Panc1 (cell line): Measurements from ENCODE around the gene ATP5PB. TPM values are rescaled to one million over a fixed set of nuclear protein-coding genes. Genes with fewer than 3 reads are reported as not detected.

ENCODE experiments used
- ATAC-seq: fragments of 200-7000 bp; cut with Tn5 transposase; 2 replicates; pipeline ENCODE4 v1.9.1; 2020; ENCODE audit warnings: mild to moderate bottlenecking, moderate library complexity
- BruUV-seq: library from RNA; stranded (reverse); fragments of 400-500 nt; replicated peaks from 2 replicates; lab custom pipeline; 2021; lab: Mats Ljungman, UMichigan
- CTCF ChIA-PET: fragments of 300-600 bp; sonication (Branson Sonifier 250); formaldehyde crosslinking; loops from one replicate; lab custom pipeline; 2022; ENCODE audit warnings: antibody characterized with exemption; lab: Charles Lee
- POLR2A ChIA-PET: fragments of 300-600 bp; sonication (Branson Sonifier 250); formaldehyde crosslinking; loops from one replicate; lab custom pipeline; 2022; ENCODE audit warnings: antibody characterized with exemption; lab: Charles Lee
- DNase-seq: peaks from one replicate; pipeline ENCODE4 v3.0.0-alpha.2; 2010; ENCODE audit warnings: low read depth, low spot score
- H3K27ac ChIP-seq: 2 replicates; pipeline ENCODE4 v1.5.1; 2011; ENCODE audit warnings: mild to moderate bottlenecking, low read length, inconsistent platforms
- H3K27me3 ChIP-seq: fragments of 200-500 bp; sonication (Bioruptor generic); 2 replicates; pipeline ENCODE4 v1.6.0; 2014; ENCODE audit warnings: low read length, inconsistent platforms; ENCODE audit not compliant: control insufficient read depth, insufficient read depth
- H3K36me3 ChIP-seq: fragments of 200-500 bp; sonication (Bioruptor generic); 2 replicates; pipeline ENCODE4 v1.5.1; 2014; ENCODE audit warnings: inconsistent platforms, mild to moderate bottlenecking, low read length, moderate library complexity; ENCODE audit not compliant: control insufficient read depth, insufficient read depth
- H3K4me1 ChIP-seq: 2 replicates; pipeline ENCODE4 v1.5.1; 2011; ENCODE audit warnings: inconsistent platforms, mild to moderate bottlenecking, low read length, moderate library complexity; ENCODE audit not compliant: control insufficient read depth, insufficient read depth
- H3K4me3 ChIP-seq, 2 experiments: 2 replicates each; pipeline ENCODE4 v1.5.1; 2011 to 2012; ENCODE audit warnings: low read depth in 2 of 2, low read length in 2 of 2, mild to moderate bottlenecking in 2 of 2, inconsistent platforms in 1 of 2, moderate library complexity in 1 of 2
- H3K9me3 ChIP-seq: fragments of 200-500 bp; sonication (Bioruptor generic); 2 replicates; pipeline ENCODE4 v1.5.1; 2014; ENCODE audit warnings: low read depth, mild to moderate bottlenecking, inconsistent platforms, low read length, moderate library complexity; ENCODE audit not compliant: control insufficient read depth, insufficient read depth
- POLR2AphosphoS5 ChIP-seq: IDR thresholded peaks from 2 replicates; pipeline ENCODE4 v1.6.1; 2012; ENCODE audit warnings: mild to moderate bottlenecking, low read depth, low read length, moderate library complexity
- REST ChIP-seq, 2 experiments: IDR thresholded peaks; 2 replicates each; pipeline ENCODE4 v1.6.1; 2011 to 2012; ENCODE audit warnings: low read depth in 2 of 2, control low read depth in 1 of 2, low read length in 1 of 2, mild to moderate bottlenecking in 1 of 2, moderate library complexity in 1 of 2; ENCODE audit not compliant: insufficient read depth in 1 of 2
- SIN3A ChIP-seq: IDR thresholded peaks from 2 replicates; pipeline ENCODE4 v1.6.1; 2012; ENCODE audit warnings: low read depth, mild to moderate bottlenecking, low read length, moderate library complexity, borderline replicate concordance; ENCODE audit not compliant: insufficient read depth
- TCF7L2 ChIP-seq: IDR thresholded peaks from 2 replicates; pipeline ENCODE4 v1.6.1; 2011; ENCODE audit warnings: mild to moderate bottlenecking, low read depth, low read length, inconsistent platforms
- in situ Hi-C: cut with HindIII; loops from 2 replicates; pipeline ENCODE4 v1.10.0; 2016; ENCODE audit warnings: low sequenced_read_pairs, low pct_unique_long_range_greater_than_20kb
- intact Hi-C: fragments of 100-400 bp; cut with micrococcal nuclease; formaldehyde crosslinking; loops from one replicate; pipeline ENCODE4 v1.10.0; 2022; ENCODE audit not compliant: unreplicated experiment
- total RNA-seq: library from RNA; stranded (reverse); gene quantifications from one replicate; pipeline ENCODE4 v1.2.1, GENCODE V29; 2021; ENCODE audit not compliant: unreplicated experiment
- TF ChIP-seq, protein P1 (sequence below): fragments of 450-650 bp; IDR thresholded peaks from 2 replicates; pipeline ENCODE4 v1.5.1; 2017; ENCODE audit warnings: mild to moderate bottlenecking

ATP5PB gene
- total RNA-seq, 1 experiment from 2014 or later = 178 TPM

DNA sequence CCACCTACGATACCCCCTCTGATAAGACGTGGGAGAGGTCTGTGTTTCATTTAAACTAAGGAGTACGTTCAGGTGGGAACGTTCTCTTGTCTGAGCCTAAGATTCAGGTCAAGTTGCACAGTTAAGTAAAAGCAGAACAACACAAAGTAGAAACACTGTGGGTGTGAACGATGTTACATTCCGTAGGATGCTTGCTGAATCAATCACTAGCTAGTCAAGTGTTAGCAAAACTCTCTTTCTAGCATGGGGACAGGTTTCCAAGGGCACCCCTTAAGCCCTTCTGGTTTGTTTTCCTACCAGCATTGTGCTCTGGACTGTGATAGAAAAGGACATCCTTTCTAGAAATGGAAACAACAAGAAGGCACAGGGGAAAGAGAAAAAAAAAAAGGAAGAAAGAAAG is 37.9 kb downstream of the ATP5PB start:
- no peak for DNase-seq
- BruUV-seq = no TSS peak
- Histone ChIP-seq H3K27ac (no peak overlapping the region), H3K27me3 (no peaks in the 10 kb centered on the region), H3K4me1 (no peaks in the 10 kb centered on the region), H3K36me3 (no peaks in the 10 kb centered on the region), H3K4me3 (no peak overlapping the region), H3K9me3 (no peaks in the 10 kb centered on the region)
- TF ChIP-seq TCF7L2 (no peak), REST (IDR thresholded peaks at IDR 0.05; ENCODE audit: insufficient read depth in 1 of 2, low read depth in 2 of 2, low read length in 1 of 2) (no peak), SIN3A (no peak), POLR2AphosphoS5 (no peak)
- TF ChIP-seq, protein P1, sequence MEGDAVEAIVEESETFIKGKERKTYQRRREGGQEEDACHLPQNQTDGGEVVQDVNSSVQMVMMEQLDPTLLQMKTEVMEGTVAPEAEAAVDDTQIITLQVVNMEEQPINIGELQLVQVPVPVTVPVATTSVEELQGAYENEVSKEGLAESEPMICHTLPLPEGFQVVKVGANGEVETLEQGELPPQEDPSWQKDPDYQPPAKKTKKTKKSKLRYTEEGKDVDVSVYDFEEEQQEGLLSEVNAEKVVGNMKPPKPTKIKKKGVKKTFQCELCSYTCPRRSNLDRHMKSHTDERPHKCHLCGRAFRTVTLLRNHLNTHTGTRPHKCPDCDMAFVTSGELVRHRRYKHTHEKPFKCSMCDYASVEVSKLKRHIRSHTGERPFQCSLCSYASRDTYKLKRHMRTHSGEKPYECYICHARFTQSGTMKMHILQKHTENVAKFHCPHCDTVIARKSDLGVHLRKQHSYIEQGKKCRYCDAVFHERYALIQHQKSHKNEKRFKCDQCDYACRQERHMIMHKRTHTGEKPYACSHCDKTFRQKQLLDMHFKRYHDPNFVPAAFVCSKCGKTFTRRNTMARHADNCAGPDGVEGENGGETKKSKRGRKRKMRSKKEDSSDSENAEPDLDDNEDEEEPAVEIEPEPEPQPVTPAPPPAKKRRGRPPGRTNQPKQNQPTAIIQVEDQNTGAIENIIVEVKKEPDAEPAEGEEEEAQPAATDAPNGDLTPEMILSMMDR = no peak
- ChIA-PET CTCF (no interaction called here), POLR2A (no interaction called here)
- no peak for ATAC-seq
- intact Hi-C loops = loop anchor here (10.0 kb wide), 1 partner anchor 258 kb away; no protein-coding TSS in a partner anchor
- in situ Hi-C loops = no loop called here

DNA sequence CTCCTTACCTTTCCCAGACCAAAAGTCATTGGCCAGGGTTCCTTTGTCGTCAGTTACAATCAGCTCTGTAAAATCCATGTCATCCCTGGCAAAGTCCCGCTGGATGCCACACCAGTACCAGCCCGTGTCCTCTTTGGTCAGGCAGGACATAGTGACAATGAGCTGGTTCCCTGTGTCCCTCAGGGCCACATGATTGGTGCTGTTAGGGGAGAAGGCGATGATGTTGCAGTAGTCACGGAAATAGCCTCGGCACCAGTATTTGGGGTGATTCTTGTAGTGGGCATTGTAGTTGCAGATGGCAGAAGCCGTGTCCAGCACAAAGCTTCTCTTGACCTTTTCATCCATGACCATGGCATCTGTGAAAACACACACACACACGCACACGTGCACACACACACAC is 39.4 kb downstream of the ATP5PB start:
- CTCF ChIA-PET = no interaction called here
- DNase-seq (no peak), ATAC-seq (no peak)
- Histone ChIP-seq H3K36me3 (no peaks in the 10 kb centered on the region), H3K9me3 (no peaks in the 10 kb centered on the region), H3K4me1 (no peaks in the 10 kb centered on the region), H3K4me3 (no peak overlapping the region), H3K27me3 (no peaks in the 10 kb centered on the region; the same call in 1 of the 2 replicates), H3K27ac (no peak overlapping the region)
- TF ChIP-seq POLR2AphosphoS5 = no peak
- no peak for TF ChIP-seq REST (IDR thresholded peaks at IDR 0.05; ENCODE audit: insufficient read depth in 1 of 2, low read depth in 2 of 2, low read length in 1 of 2)
- no peak for TF ChIP-seq SIN3A
- TF ChIP-seq TCF7L2 = no peak
- TF ChIP-seq, protein P1 = no peak
- in situ Hi-C loops (no loop called here), intact Hi-C loops (loop anchor here (10.0 kb wide), 1 partner anchor 256 kb away; no protein-coding TSS in a partner anchor)
- BruUV-seq = no TSS peak
- POLR2A ChIA-PET = no interaction called here
